Choroid plexus epithelial cell (primary cell): Measurements from ENCODE around the gene RAB36.

Experiments
- DNase-seq: peaks from one replicate; pipeline ENCODE4 v3.0.0-alpha.2; 2010; ENCODE audit warnings: low read depth
- H3K4me3 ChIP-seq: 2 replicates; pipeline ENCODE4 v1.5.1; 2011; ENCODE audit warnings: low read depth, mild to moderate bottlenecking, control low read depth, low read length, moderate library complexity
- TF ChIP-seq, protein P1 (sequence below): conservative IDR thresholded peaks from 2 replicates; pipeline ENCODE4 v1.5.1; 2011; ENCODE audit warnings: low read depth, mild to moderate bottlenecking, control low read depth, inconsistent platforms, low read length, moderate library complexity

Gene RAB36

DNA sequence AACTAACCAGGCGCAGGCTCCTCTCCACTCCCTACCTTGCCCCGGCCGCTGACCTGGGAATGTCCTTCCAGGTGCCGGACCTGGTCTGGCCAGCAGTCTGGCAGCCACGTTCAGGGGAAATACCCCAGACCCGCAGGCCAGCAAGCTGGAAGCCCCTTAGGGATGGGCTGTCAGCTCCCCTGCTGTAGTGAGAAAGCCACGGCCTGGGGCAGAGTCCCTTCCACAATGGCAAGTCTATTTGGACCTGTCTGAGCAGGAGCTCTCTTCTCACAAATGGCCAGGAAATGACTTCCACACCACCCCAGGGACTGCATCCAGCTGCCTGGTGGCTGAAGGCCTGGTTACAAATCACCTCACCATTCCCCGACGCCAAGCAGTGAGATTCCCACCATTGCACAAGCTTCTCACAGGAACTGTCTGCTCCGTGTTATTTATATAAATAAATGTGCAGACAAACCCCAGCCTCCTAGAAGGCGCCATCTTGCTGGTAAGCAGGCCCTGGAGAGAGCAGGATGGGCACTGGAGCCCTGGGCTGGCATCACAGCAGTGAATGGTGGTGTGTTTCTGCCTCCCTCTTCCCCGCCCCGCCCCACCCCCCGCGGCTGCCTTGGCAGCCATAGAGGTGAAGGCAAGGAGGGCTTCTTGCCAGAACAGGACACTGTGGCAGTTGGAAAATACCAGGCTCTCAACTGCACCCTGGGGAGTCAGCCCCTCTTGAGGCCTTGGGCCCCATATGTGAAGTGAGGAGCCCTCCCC, 27.2 kb upstream of the RAB36 start:
- TF ChIP-seq, protein P1, sequence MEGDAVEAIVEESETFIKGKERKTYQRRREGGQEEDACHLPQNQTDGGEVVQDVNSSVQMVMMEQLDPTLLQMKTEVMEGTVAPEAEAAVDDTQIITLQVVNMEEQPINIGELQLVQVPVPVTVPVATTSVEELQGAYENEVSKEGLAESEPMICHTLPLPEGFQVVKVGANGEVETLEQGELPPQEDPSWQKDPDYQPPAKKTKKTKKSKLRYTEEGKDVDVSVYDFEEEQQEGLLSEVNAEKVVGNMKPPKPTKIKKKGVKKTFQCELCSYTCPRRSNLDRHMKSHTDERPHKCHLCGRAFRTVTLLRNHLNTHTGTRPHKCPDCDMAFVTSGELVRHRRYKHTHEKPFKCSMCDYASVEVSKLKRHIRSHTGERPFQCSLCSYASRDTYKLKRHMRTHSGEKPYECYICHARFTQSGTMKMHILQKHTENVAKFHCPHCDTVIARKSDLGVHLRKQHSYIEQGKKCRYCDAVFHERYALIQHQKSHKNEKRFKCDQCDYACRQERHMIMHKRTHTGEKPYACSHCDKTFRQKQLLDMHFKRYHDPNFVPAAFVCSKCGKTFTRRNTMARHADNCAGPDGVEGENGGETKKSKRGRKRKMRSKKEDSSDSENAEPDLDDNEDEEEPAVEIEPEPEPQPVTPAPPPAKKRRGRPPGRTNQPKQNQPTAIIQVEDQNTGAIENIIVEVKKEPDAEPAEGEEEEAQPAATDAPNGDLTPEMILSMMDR, result no peak

DNA sequence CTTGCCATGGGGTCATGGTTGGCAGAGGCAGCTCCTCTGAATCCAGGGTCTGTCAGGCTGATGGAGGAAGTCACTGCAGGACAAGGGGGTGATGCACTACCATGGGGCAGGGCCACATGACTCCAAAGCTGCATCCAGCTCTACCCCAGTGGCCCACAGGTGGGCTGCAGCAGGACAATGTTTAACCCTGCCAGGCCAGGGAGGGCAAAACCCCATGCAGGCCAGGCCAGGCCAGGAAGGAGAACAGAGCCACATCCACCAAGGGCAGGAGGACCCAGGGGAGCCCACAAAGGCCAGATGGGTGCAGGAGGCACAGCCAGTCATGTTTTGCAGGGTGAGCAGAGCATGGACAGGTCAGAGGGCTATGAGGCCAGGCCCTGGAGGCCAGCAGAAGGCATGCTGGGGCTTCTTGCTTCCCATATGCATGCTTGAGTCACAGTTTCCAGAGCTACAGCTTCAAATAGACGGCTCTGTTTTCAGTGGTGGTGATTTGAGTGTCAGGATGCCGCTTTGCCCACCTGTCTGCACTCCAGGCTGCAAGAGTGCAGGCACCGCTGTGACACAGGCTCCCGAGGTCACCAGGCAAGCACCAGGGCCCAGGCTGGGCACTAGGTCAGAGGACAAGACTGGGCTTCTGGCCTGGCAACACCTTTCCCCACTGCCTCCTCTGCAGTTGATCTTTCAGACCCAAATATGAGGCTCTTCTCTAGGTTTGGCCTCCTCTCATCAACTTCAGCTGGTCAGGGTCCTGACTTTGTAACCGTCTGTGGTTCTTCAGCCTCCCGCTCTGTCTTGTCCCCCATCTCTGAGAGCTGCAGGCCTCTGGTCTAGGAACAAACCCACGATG, 26.4 kb upstream of the RAB36 start:
- TF ChIP-seq, protein P1, result no peak
- no peak for DNase-seq
- H3K4me3 ChIP-seq, result no peak overlapping the region

More for the DNA sequence above, 27.2 kb upstream of the RAB36 start:
- H3K4me3 ChIP-seq, result no peak overlapping the region
- no peak for DNase-seq

DNA sequence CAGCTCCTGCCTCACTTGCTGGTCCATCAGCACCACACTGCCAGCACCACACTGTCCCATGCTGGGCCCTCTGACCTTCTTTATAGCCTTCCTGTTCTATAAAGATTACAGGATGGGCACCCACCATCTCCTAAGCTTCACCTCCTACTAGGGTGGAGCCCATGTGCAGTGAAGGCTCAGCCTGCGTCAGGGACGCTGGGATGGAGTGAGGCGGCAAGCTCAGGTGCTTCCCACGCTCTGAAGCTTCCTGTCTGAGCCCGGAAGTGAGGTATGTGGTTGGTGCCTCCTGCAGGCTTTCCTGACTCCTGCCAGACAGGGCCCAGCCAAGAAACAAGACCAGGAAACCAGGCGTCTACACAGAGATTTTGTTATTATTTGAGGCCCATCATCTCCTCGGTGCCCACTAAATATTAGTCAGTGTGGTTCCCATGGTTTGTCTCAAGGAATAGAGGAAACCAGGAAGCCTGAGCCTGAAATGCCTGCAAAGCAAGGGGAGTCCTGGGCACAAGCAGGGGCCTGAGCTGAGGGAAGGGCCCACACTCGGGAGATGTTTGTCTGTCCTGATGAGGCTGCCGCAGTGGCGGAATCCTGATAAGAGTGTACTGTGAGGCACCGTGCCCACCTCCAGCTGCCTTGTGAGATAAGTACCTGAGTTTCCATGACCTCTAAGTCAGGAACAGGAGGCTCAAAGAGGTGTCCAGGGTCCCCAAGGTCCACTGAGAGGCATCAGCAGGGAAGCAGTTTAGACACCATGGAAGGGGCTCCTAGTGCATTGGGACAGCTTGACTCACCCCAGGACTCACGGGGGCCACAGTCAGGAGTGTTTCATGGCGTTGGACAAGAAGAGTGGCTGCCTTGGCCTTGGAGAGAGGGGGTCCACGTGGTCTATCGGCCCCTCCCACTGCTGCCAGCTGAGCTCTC, 25.5 kb upstream of the RAB36 start:
- DNase-seq, result no peak
- TF ChIP-seq, protein P1, result no peak
- no peak overlapping the region for H3K4me3 ChIP-seq

DNA sequence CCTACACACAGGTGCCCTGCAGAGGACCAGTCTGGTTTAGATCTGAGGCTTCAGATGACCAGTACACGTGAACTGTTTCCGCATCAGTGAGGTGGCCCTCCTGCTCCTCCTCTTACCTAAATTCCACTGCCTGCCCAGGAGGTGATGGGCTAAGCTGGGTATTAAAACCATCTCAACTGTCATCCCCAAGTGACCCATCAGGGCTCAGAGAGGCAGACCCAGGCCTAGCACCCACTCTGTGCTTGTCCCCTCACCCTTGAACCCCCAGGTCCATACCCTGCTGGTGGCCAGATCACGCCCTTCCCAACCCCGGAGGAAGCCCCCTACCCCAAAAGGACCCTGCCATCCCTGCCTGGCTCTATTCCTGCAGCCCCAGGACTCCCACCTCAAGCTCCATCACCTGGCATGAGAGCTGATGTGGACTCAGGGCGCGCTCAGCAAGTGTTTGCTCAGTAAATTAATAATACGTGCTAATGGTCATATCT, 24.8 kb upstream of the RAB36 start:
- TF ChIP-seq, protein P1, result no peak
- H3K4me3 ChIP-seq, result no peak overlapping the region
- no peak for DNase-seq

GRCh38 chr22:23121000-23121421, 24.3 kb upstream of the RAB36 start:
- TF ChIP-seq, protein P1, result no peak
- DNase-seq, result no peak
- H3K4me3 ChIP-seq, result no peak overlapping the region

GRCh38 chr22:23121424-23121823, 23.9 kb upstream of the RAB36 start:
- no peak for DNase-seq
- no peak overlapping the region for H3K4me3 ChIP-seq
- TF ChIP-seq, protein P1, result no peak
